Urothelium cell line (cell line): ENCODE measurements around the gene KLK5.
"Not testable (repeated sequence)": the region's sequence is repeated elsewhere in the genome, so short reads cannot be mapped to it uniquely, and the experiment has no call there.

ENCODE experiments used
- DNase-seq: peaks from one replicate; pipeline ENCODE4 v3.0.0; 2011; ENCODE audit warnings: low spot score, mixed read lengths
- FAIRE-seq: peaks from 2 replicates; lab custom pipeline; 2011; peaks lifted over from hg19 to GRCh38; lab: Jason Lieb, UNC

KLK5 gene

DNA sequence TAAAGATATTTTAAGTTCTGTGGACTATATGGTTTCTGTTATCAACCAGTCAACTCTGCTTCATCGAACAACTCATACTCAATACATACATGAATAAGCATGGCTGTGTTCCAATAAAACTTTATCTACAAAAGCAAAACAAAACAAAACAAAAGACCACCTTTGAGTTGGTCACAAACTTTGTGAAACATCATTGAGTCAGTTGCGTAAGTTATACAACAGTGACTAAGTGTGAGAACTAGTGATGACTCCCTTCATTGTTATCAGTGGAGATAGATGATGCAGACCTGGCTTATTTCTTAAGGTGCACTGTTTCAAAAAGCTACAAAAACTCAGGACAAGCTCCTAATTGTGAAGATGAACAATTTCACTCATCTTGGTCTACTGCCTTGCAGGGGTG is 27.1 kb downstream of the KLK5 start:
- DNase-seq (no peak), FAIRE-seq (no peak)

DNA sequence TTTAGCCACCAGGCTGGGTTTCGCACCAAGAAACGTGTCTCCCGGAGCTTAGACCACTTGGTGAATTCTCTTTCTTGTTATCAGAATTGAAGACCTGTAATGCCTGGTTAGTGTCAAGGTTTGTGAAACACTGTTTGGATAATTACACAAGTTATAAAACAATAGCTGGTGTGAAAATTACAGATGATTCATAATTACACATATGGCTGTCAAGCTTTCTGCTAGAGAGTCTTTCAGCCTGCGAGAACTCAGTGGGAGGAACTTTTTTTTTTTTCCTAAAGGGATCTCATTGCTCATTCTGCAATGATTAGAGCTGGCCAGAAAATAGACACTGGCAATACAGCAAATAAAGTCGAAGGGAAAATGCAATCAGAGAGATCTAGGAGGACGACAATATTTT is 28.3 kb downstream of the KLK5 start:
- FAIRE-seq (no peak), DNase-seq (no peak)

DNA sequence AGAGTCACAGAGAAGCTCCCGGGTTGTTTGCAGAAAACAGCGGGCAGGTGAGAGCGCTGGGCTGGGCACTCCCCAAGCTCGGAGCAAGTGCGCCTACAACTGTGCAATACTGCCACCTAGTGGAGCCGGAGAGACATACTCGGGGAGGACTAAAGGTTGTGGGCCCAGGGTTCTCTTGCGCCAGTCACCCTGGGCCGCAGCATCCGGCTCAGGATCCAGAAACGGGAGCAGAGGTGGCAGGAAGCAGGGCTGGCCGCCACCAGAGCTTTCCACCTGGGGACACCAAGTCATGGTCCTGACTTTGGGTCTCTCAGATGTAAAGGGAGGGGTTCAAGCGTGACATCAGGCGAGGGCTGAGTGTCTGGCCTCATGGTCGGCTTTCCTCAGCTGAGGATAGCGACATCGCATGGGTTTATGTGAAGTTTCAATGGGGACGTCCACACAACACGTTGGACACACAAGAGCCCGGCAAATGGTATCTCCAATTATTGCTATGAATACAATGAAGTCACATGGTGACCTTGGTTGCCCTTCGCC is 30.5 kb downstream of the KLK5 start:
- peak; percentile 55 for FAIRE-seq
- DNase-seq = peak; percentile 90

DNA sequence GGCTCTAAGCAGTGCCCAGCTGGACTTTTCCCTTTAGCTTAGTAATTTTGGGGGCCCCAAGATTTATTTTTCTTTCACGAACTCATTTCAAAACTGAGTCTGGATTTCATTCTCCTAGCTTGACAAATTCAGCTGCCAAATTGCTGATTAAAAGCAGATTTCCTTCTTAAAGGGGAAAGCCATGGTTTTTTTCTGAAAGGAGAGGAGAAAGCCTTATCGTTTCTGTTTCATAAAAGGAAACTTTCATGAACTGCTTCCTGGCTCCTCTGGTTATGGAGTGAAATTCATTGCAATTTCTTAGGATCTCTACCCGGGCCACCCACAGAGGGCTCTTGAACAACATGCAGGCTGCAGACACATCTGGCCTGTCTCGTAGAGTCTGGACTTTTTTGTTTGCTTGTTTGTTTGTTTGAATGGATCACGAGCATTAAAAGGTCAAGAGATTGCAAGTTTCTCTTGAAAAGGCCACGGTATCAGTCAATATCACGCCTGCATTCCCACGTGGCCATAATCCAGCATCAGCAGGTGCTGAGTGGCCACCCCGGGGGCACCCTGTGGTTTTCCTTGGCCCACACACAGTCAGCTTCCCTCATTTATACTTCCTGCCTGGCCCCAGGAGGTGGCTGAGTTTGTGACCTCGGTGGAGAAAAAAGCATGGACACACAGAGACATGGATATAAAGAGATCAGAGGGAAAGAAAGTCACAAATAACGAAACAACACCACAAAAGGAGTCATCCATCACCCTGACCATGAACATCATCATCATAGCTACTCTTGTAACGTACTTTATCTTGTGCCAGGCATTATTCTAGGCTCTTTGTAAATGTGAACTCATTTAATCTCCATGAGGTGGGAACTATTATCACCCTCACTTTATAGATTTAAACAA is 31.2 kb downstream of the KLK5 start:
- no peak for FAIRE-seq
- DNase-seq = no peak

DNA sequence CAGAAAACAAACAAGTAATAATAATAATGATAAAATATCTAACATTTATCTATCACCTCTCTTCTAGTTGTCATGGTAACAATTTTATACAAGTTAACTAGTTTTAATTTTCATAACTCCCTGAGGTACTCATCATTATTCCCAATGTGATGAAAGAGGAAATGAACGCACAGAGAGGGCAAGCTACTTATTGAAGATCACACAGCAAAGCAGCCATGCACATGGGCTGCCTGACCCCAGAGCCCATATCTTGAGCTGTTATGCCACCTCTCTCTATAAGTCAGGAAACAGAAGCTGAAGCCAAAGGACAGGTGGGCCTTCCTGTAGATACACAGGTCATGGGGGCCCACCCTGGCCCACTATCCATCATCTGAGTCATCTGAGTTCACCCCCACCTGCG is 36.8 kb downstream of the KLK5 start:
- FAIRE-seq (no peak), DNase-seq (no peak)

DNA sequence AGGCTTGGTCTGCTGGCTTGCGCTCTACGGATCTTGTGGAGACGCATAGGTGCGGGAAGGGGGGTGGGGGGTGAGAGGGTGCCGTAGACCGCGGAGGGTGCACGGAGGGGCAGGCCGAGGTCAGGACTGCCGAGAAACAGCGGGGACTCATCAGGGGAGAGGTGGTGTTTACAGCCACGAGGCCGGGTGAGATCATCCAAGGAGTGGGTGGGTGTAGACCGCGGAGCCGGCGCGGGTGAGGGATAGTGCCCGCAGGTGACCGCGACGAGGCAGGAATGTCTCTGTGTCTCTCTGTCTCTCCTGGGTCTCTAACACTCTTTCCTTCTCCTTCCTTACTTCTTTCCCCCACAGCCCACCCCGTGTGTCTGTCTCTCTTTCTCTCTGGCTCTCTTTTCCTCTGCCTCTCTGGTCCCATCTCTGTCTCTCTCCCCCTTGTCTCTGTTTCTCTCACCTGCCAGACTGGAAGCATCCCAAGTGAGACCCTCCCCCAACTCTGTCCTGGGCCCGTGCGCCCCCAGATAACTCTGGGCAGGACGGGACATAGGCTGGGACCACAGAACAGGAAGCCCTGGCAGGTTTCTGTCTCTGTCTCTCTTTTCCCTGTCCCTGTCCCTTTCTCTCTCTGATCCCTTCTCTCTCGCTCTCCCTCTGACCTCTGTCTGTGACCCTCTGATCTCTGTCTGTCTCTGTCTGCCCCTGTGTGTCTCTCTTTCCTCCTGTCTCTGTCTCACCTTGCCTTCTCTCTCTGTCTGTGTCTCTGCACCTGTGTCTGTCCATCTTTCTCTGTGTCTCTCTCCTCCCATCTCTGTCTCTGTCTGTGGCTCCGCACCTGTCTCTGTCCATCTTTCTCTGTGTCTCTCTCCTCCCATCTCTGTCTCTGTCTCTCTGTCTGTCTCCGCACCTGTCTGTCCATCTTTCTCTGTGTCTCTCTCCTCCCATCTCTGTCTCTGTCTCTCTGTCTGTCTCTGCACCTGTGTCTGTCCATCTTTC is 39.8 kb downstream of the KLK5 start:
- no peak for FAIRE-seq
- peak; percentile 57 for DNase-seq

DNA sequence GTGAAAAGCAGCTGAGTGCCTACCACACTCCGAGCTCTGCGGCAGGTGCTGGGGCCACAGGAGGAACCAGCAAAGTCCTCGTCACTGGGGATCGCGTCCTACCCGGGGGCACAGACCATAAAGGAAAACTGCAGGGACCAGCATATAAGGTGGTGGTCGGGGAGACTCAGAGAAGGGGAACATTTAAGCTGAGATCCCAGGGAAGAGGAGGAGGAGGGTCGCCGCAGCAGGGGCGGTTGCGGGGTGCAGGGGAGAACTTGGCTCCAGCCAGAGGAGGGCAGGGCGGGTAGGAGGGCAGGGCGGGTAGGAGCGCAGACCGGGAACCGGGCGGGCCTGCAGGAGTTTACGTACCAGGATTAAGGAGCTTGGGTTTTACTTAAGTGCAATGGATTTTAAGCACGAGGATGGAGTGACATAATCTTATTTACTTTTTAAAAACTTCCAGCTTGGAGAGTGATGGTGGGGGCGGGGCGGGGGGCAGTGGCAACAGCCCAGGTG is 40.7 kb downstream of the KLK5 start:
- no peak for FAIRE-seq
- no peak for DNase-seq

DNA sequence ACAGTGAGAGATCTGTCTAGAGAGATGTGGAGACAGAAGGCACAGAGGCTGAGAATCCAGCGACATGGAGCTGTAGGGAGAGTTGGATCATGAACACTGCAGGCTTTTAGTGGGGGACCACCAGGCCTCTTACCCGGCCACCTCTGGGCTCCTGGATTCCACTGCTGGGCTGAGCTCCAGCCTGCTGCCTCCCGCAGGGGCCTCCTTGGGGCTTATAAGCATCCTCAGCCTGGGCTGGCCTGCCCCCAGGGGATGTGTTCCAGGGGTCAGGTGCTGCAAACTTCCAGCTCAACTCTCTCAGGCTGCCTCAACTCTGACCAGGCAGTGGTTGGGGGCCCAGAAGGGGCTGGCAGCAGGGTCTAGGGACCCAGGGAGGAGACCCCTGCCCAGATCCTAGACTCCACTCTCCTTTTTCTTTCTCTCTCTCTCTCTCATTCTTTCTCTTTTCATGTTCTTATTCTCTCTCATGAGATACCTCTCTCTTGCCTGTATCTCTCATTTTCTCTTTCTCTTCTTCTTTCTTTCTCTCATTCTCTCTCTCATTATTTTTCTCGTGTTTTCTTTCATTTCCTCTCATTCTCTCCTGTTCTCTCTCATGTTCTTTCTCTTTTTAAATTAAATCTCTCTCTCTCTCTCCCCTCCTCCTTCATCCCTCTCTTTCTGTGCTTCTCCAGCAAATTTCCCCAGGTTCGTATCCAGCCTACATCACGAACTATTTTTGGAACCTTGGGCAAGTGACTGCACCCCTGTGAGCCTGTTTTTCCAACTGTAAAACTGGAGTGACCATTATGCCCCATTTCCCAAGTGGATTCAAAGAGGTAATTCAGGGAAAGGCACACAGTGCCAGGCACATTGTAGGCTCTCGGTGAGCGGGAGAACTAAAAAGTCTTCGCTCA is 41.4 kb downstream of the KLK5 start, which contains the start of gene KLK4:
Gene KLK4, minus strand, starts transcription at position 190 of the 896 bp plus-strand sequence. CDS start 657 bp downstream, outside the sequence.
- DNase-seq (no peak), FAIRE-seq (no peak)

DNA sequence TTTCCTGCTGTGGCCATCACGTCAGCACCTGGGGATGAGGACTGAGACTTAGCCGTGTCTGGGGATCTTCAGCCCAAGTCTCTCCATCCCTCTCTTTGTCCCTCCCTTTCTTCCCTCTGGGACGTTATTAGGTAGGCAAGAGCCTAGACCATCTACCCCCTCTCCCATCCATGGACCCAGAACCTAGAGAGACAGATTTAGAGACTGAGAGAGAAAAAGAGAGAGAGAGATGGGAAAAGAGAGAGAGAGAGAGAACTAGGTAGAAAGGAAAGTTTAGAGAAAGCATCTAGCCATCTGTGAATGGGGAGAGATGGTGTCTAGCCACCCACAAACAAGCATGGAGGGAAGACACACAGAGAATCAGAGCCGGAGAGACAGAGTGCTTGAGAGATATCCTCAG is 42.1 kb downstream of the KLK5 start:
- no peak for DNase-seq
- no peak for FAIRE-seq

DNA sequence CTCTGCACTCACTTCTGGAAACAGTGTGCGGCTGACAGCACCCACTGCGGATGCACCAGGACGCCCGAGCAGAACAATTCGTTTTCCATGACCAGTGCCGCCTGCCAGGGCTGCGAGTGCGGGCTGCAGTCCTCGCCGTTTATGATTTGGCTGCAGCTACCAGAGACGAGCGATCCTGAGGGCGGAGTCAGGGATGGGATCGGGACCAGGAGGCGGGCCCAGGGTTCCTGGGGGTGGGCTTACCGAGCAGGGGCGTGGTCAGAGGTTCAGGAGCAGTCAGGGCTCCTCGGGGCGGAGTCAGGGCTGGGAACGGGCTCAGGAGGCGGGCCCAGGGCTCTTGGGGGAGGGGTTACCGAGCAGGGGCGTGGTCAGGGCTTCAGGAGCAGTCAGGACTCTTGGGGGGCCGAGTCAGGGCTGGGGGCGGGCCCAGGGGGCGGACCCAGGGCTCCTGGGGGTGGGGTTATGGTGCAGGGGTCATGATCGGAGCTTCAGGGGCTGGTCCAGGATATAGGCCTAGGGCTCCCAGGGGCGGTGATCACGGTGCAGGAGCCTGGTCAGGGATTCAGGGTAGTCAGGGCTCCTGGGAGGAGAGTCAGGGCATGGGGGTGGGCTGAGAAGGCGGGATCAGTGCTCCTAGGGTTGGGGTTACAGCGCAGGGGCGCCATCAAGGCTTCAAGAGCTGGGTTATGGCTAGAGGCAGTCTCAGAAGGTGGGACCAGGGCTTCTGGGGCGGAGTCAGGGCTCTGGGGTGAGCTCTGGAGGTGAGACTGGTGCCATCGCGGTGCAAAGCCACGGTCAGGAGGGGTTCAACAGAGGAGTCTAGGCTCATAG is 43.4 kb downstream of the KLK5 start:
- no peak for DNase-seq
- FAIRE-seq = no peak

DNA sequence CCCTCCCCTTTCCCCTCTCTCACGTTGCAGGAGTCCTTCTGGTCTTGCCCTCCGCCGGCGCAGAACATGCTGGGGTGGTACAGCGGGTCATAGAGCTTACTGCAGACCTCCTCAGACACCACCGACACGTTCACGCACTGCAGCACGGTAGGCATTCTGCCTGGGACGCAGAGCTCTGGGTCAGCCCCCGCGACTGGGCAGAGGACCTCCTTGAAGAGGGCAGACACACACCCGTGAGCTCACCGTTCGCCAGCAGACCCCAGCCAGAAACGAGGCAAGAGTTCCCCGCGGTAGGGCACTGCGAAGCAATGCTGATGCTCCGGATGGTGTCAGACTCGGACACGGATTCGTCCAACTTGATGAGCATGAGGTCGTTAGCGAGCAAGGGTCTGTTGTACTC is 44.5 kb downstream of the KLK5 start:
- DNase-seq (no peak), FAIRE-seq (no peak)

DNA sequence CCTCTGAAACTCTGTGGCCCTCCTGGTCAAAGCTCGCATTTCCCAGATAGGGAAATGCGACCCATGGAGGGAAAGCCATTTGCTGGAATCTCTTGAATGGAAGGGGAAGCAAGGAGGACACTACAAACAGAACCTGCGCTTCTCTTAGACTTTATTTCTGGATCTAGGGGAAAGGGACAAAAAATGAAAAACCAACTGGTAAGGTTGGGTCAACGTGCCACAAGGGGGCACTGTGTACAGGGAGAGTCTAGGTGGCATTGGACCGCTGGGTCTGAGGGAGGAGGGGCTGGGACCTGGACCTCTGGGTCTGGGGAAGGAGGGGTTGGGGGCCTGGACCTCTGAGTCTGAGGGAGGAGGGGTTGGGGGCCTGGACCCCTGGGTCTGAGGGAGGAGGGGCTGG is 46.6 kb downstream of the KLK5 start:
- DNase-seq (no peak), FAIRE-seq (no peak)

DNA sequence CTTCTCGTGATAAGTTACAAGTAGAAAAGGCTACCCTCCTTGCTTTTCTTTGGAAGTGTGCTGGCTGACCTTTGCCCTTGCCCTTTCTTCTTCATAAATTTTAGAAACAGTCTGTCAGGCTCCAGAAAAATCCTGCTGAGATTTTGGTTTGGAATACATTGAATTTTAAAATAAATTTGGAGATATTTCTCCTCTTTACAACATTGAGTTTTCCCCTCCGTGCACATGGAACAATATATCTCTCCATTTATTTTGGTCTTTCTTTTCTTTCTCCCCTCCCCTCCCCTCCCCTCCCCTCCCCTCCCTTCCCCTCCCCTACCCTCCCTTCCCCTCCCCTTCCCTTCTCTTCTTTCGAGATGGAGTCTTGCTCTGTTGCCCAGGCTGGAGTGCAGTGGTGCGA is 50.2 kb downstream of the KLK5 start:
- FAIRE-seq (no peak), DNase-seq (no peak)

DNA sequence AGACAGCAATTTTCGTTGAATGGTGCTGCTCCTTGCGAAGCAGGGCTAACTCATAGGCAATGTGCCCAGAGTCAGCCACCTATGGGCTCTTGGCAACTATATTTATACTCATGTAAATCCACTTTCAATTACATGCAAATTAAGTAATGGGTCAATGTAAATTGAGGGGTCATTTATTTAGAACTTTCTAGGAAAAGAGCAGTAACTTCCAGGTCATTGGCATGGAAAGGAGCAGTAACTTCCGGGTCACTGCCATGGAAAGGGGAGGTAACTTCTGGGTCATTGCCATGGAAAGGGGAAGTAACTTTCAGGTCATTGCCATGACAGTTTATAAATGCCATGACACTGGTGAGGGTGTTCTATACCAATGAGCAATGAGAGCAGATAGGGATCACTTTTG is 53.3 kb downstream of the KLK5 start:
- FAIRE-seq = no peak
- DNase-seq = no peak

DNA sequence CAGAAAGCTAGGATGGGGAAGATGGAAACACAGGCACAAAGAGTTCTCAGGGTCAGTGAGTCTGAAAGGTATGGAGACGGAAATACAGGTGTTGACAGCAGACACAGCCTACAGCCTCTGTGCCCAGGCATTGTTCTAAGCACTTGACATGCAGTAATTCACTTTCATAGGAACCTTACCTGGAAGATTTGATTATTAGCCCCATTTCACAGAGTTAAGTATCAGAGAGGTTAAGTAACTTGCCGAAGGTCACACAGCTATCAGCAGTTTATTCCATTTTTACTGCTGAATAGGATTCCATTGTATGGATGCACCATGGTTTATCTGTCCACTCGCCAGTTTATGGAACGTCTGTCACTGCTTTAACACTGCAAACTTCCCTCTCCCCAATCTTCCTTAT is 54.8 kb downstream of the KLK5 start:
- FAIRE-seq (no peak), DNase-seq (no peak)

DNA sequence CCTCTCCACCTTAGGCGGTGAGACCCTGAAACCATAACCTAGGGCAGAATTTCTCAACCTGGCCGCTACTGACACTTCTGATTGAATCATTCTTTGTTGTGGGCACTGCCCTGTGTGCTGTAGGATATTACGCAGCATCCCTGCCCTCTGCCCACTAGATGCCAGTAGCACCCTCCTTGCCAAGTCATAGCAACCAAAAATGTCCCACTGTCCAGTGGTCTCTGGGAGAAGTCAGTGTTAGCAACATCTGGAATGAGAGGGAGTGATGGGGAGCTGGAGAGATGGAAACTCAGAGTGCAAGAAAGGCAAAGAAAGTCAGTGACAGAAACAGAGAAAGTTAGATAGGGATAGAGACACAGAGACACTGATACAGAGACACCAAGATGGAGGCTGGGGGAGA is 55.2 kb downstream of the KLK5 start:
- no peak for DNase-seq
- FAIRE-seq = peak; percentile 5

DNA sequence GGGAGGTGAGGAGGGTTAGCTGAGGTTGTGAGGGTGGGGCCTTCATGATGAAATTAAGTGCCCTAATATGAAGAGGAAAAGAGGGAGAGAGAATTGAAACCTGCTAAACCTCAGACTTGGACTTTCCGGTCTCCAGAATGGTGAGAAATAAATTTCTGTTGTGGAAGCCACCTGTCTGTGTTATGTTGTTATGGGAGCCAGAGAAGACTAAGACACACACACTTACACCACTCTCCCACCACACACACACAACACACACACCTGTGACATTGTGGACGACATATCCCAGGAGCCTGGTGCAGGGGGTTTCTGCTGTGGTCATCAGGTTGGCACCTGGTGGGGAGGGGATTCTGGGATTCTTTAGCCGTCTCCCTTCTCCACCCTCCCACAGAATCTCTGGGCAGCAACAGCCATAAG is 55.6 kb downstream of the KLK5 start:
- FAIRE-seq (no peak), DNase-seq (no peak)

DNA sequence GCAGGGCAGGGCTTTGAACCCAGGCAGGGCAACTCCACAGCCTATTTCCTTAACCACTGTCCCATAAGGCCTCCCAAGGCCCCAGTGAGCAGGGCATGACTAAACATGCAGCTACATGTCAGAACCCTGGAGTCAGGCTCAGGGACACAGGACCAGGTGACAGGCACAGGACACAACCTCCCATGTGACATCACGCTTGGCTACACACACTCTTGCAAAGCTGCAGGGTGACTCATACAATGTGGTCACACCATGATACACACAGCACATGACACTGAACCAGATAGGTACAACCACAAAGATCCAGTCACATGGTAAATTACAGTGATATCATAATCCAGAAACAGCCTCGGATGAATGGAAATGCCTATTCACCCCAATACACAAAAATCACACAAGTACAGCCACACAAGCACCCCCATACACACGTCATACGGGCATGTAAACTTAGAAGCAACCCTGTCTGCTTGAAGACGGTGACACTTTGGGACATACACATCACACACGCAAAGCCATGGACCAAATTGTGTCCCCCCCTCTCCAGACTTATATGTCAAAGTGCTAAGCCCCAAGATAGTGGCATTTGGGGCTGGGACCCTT is 56.1 kb downstream of the KLK5 start:
- peak; percentile 82 for DNase-seq
- peak; percentile 99 for FAIRE-seq

DNA sequence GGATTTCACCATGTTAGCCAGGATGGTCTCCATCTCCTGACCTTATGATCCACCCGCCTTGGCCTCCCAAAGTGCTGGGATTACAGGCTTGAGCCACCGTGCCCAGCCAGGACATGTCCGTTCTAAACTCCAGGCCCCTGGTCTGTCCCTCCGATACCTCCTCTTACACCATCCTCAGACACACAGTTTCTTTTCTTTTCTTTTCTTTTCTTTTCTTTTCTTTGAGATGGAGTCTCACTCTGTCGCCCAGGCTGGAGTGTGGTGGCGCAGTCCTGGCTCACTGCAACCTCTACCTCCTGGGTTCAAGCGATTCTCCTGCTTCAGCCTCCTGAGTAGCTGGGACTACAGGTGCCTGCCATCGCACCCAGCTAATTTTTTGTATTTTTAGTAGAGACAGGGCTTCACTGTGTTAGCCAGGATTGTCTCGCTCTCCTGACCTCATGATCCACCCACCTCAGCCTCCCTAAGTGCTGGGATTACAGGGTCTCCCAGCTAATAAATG is 56.7 kb downstream of the KLK5 start:
- DNase-seq = not testable (repeated sequence)

More for the DNA sequence above, 56.7 kb downstream of the KLK5 start:
- not testable (repeated sequence) for FAIRE-seq
